ENCODE data around the gene FN3K. TPM values are rescaled to one million over a fixed set of nuclear protein-coding genes. Genes with fewer than 3 reads are reported as not detected.
"Not testable (repeated sequence)": the region's sequence is repeated elsewhere in the genome, so short reads cannot be mapped to it uniquely, and the experiment has no call there.

Gene FN3K
- polyA plus RNA-seq, 12 donors: 9.9 to 22.2 (median 15.5) TPM; not detected in 1

DNA sequence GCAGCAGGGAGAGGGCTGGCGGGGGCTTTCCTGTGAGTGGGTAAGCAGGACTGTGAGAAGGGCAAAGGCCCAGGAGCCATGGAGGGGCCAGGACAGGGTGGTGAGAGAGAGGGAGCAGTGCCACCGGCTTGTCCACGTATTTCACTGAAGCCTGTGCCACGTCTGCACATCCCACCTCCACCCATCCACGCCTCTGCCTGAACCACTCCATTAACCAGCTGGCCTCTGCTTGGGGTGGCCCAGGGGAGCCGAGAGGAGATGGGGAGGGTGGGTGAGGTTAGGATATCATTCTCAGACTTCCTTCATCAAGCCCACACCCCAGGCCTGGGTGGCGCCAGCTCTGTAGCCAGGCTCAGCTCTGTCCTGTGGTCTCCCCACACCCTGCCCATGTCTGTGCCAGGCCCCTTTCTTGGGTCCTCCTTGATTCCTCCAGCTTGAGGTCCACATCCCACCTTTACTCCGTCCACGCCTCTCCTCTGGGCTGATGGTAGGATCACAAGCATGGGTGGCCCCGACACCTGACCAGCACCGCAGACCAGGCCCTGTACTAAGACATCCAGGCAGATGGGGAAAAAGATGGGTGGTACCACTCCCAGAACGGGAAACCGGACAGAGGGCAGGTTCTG is 3.2 kb upstream of the FN3K start:
- DNase-seq: no peak

- no peak for DNase-seq
Measured at GRCh38 chr17:82736511-82737185, 1.2 kb downstream of the FN3K start.

DNA sequence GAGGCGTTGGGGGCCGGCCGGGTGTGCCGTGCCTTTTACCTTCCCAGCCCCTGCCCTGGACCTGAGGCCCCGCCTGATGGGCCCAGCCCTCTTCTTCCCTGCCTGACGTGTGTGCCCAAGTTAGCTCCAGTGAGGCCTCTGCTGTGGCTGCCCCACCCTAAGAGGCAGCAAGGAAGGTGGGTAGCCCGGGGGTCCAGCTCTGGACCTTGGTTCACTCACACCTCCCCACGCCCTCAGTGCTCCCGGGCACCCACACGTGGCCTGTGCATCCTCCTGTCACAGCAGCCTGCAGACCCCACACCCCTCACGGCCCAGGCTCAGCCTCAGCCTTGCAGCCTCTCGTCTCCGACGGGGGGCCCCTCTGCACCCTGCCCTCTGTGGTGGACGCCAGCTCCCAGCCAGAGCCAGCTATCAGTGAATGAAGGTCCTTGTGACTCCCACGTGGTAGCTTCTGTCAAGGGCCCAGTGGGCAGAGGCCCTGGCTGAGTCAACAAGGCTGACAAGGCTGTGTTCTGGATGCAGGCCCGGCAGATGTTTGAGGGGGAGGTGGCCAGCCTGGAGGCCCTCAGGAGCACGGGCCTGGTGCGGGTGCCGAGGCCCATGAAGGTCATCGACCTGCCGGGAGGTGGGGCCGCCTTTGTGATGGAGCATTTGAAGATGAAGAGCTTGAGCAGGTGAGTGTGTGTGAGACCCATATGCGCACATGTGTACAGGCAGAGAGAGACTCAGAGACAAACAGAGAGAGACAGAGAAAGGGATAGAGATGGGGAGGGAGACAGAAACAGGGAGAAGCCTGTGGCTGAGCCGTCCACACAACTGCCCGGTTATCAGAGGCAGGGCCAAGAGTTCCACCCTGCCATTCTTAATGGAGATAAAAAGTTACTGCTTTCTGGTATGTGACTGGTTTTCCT is 2.8 kb downstream of the FN3K start:
- no peak for DNase-seq

DNA sequence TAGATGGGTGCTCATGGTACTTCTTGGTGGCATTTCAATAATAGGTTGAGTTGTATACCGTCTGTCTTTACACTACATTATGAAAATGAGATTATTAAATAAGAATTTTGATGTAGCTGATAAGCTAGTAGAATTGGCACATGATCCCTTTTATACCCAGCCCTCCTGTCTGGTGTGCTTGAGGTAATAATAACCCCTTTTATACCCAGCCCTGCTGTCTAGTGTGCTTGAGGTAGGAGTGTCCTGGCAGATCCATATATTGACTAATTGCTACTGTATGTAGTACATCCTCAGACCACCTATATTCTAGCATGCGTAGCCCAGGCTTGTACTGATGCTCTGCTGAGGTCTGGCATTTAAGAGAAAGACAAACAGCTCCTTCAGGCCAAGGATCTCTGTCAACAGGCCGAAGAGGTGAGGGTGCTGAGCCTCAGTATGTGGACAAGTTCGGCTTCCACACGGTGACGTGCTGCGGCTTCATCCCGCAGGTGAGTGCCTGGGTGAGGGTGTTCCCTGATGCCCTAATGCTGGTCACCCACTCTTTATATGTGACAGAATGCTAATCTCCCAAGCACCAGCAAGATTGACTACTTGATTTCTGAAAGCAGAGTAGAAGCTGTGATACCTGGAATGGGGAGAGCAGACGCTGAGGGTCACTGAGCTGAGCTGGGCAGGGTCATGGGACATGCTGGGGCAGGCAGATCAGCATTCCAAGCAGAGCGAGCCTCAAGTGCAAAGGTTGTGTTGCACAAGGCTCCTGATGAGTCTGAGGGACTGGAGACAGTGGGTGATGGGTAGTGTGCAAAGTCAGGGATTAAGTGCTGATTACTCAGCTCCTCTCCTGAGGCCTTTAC is 5.7 kb downstream of the FN3K start:
- DNase-seq: no peak

DNA sequence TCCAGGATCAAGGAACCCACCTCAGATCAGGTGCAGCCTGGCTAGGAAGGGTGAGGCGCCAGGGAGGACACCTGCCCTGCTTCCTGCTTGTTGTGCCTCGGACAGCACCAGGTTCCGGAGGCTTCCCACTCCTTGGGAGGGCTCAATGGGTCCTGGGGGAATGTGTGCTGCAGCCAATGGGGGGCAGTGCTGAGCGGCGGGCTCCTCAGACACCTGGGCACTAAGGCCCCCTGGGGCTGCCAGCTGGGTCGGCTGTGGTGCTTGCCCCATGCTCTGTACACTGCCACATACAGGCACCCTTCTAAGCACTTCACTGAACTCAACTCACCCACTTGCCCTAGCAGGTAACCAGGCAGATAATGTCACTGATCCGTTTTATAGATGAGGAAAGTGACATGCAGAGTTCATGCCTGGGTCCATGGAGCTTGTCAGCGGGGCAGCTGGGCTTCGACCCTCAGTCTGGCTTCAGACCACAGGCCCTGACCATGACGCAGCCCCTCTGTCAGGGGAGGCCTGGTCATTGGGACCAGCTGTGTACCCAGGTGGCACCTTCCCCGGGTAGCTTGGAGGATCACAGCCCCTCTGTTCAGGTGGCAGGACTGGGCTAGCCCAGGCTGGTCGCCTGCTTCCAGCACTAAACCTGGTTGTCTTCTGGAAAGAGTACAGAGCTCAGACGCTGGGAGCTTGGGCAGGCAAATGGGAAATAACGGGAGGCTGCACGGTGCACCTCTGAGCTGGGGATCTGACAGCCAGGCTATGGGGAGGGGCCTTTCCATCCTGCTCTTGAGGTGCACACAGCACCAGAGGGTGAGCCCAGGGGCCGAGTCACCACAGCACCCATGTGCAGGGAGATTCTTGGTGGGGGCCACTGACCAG is 8.2 kb downstream of the FN3K start:
- no peak for DNase-seq

- DNase-seq: not testable (repeated sequence)
Measured at GRCh38 chr17:82744736-82745135, 9.3 kb downstream of the FN3K start.

GRCh38 chr17:82745524-82745923 is 10.1 kb downstream of the FN3K start:
- no peak for DNase-seq

DNA sequence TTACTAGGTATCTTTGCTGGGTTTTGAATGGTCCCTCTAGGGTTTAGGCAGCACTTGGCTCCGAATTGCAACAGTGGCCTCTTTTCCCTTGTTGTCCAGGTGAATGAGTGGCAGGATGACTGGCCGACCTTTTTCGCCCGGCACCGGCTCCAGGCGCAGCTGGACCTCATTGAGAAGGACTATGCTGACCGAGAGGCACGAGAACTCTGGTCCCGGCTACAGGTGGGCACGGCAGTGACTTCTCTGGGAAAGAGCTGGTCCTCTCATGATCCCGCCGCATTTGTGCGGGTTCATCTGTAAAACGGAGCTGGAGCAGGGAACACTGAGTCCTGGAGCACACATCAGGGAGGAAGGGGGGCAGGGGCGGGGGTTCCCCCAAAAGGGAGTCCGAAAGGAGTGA is 13.3 kb downstream of the FN3K start:
- no peak for DNase-seq

GRCh38 chr17:82750241-82750908 is 15.0 kb downstream of the FN3K start:
- DNase-seq: no peak

GRCh38 chr17:82751171-82751570 is 15.8 kb downstream of the FN3K start:
- DNase-seq: no peak

DNA sequence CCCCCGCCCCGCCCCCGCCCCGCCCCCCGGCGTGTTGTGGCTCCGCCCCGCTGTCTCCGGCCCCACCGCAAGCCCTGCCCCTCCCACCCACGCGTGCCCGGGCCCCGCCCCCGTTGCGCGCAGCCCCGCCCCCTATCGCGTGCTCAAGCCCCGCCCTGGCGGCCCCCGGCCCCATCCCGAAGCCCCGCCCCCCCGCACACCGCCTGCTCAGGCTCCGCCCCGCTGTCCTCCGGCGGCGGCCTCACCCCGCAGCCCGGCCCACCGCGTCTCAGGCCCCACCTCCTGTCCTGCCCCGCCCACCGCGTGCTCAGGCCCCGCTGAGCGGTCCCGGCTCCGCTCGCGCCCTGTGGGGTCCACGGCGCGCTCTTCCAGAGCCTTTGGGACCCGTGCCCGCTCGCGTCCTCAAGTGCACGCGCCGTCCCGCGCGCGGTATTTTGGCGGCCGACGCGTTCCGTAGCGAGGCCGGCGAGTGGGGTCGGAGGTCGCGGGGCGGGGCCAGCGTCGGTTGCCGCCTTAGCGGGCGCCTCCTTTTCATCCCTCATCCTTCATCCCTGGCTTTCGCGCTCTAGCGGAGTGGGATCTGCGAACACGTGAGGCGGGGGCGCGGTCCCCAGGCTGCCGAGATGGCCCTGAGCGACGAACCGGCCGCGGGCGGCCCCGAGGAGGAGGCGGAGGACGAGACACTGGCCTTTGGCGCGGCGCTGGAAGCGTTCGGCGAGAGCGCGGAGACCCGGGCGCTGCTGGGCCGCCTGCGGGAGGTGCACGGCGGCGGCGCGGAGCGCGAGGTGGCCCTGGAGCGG is 16.4 kb downstream of the FN3K start, which contains the start of gene TBCD:
Gene TBCD, plus strand, starts transcription at position 495 of the 800 bp plus-strand sequence. Its CDS starts 129 bp downstream, at position 624.
- DNase-seq: peak; percentile 91

DNA sequence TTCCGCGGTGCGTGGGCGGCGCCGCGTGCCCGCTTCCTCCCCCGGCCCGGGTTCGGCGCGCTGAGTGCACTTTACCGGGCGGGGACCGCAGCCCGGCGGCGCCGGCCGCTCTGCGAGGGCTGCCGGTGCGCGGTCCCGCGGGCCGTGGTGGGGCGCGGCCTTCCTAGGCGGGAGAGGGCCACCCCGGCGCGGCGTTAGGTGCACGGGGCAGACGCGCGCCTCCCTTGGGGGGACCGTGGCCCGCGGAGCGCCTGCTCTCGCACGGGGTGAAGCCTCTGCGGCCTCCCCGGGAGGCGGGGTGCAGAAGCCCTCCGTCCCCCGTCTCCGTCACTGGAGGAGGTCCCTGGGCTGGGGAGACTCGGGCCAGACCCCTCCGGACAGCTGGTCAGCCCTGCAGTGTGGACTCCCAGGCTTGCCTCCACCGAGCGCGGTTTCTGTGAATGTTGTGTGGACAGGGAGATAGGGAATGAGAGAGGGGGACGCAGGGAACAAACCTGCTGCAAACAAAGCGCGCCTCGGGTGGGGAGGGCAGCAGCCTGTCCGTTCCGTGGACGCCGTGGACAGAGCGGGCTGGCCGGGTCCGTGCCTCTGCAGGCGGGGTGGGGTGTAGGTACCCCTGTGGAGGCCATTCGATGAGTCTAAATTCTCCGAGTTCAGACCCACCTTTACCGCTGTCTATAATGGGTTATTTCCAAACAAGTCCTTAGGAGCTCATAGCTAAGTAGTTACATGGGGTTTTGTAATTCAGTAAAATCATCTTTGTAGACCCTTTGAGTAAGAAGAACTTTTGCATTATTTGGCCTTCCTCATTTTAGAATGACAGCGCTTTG is 17.2 kb downstream of the FN3K start:
- no peak for DNase-seq

- DNase-seq: no peak
Measured at GRCh38 chr17:82753201-82753464, 17.7 kb downstream of the FN3K start.

DNA sequence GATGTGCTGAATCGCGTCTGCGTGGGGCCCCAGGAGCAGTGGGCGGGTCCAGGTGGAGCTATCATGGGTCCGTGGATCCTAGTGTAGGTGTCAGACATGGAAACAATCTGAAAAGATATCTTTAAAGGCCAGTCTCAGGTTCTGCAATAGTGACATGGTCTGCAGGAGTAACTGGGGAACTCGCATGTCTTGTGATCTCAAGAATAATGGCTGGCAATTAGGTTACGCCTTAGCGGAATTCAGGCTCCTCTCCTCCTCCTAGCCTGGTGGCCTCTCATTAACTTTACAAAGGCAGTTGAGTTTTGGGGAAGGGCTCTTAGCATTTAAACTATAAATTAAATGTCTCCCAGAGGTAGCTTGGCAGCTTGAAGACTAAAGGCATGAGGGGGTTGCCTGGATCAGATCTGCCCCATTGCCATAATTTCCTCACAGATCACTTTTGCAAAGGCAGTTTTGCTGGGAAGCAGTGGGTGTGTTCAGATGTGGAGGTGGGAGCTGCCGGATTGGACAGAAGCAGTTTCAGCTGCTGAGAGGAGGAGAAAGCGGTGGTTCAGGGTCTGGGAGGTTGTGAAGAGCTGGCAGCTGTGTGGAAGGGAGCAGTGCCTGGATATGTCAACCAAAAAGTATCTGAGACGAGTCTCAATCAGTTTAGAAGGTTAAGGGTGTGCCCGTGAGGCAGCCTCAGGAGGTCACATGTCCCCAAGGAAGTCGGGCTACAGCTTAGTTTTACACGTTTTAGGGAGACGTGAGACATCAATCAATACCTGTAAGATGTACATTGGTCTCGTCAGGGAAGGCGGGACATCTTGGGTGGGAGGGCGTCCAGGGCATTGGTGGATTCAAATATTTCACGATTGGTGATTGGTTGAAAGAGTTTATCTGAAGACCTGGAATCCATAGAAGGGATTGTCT is 19.1 kb downstream of the FN3K start:
- DNase-seq: no peak

DNA sequence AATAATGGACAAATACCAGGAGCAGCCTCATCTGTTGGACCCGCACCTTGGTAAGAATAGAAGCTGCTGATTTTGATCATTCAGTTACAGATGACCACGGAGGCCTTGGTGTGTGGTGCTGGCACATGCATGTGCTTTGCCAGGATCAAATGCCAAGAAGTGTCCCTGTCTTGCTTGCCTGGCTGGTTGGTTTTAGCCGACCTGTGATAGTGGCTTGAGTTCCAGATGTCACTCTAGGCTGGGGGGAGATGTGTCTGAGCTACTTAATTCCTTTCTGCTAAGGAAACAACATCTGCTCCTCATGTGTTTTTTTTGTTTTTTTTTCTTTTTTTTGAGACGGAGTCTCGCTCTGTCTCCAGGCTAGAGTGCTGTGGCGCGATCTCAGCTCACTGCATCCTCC is 20.8 kb downstream of the FN3K start:
- DNase-seq: no peak

DNA sequence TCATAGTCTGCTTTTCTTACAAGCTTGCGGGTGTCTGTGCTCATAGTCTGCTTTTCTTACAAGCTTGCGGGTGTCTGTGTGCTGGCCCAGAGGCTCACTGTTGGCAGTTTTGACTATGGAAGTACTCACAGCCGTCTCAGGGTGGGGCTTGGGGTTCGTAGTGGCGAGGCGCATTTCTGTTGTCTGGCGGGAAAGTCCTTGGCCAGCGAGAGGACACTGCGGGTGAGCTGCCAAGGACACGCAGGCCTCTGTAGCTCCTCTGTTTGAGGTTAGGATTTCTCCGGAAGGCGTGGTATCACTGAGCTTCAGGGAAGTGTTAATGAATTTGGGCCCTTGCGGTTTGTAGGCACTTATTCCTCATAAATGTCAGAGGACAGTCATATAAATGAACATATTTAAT is 30.0 kb downstream of the FN3K start:
- DNase-seq: no peak

GRCh38 chr17:82767041-82767754 is 31.8 kb downstream of the FN3K start:
- DNase-seq: no peak

Measured in muscle of arm (tissue), 12 donors.